H1 (cell line): ENCODE measurements around the gene NDC1. TPM values are rescaled to one million over a fixed set of nuclear protein-coding genes. Genes with fewer than 3 reads are reported as not detected.

Experiments used
- CTCF ChIA-PET: fragments of 300-600 bp; sonication (Branson Sonifier 250); formaldehyde crosslinking; loops from one replicate; lab custom pipeline; 2021; ENCODE audit not compliant: partially characterized antibody; lab: Charles Lee
- POLR2A ChIA-PET: fragments of 300-600 bp; sonication (Branson Sonifier 250); formaldehyde crosslinking; loops from one replicate; lab custom pipeline; 2021; ENCODE audit warnings: inconsistent platforms; ENCODE audit not compliant: partially characterized antibody; lab: Charles Lee
- DNase-seq, 2 experiments: peaks; one replicate each; pipeline versions ENCODE4 v3.0.0 to v3.0.0-alpha.2; 2010 to 2022; ENCODE audit warnings: low spot score in 2 of 2, low read depth in 1 of 2, mixed read lengths in 1 of 2
- FAIRE-seq: peaks from 2 replicates; lab custom pipeline; 2011; peaks lifted over from hg19 to GRCh38; lab: Jason Lieb, UNC
- H2AFZ ChIP-seq: 2 replicates; pipeline ENCODE4 v1.8.1; 2012; ENCODE audit warnings: low read length, inconsistent platforms
- H2AK5ac ChIP-seq: 2 replicates; pipeline ENCODE4 v1.6.1; 2013; ENCODE audit warnings: low read depth, low read length
- H2BK120ac ChIP-seq: replicated peaks from 2 replicates; pipeline ENCODE3; 2013; ENCODE audit warnings: low read depth, low read length, inconsistent platforms
- H2BK12ac ChIP-seq: 2 replicates; pipeline ENCODE4 v1.6.1; 2013; ENCODE audit warnings: low read depth, low read length
- H2BK15ac ChIP-seq: 2 replicates; pipeline ENCODE4 v1.6.1; 2013; ENCODE audit warnings: low read length
- H2BK20ac ChIP-seq: 2 replicates; pipeline ENCODE4 v1.6.1; 2013; ENCODE audit warnings: low read length
- H2BK5ac ChIP-seq: 2 replicates; pipeline ENCODE4 v1.6.1; 2013; ENCODE audit warnings: low read depth, low read length
- H3K14ac ChIP-seq: 2 replicates; pipeline ENCODE4 v1.6.1; 2013; ENCODE audit warnings: inconsistent platforms; ENCODE audit not compliant: insufficient read length
- H3K18ac ChIP-seq: 2 replicates; pipeline ENCODE4 v1.6.1; 2013; ENCODE audit warnings: low read length; ENCODE audit errors: extremely low read depth
- H3K23ac ChIP-seq: 2 replicates; pipeline ENCODE4 v1.6.1; 2013; ENCODE audit warnings: inconsistent platforms; ENCODE audit not compliant: insufficient read length
- H3K23me2 ChIP-seq: 2 replicates; pipeline ENCODE4 v1.6.1; 2013; ENCODE audit warnings: low read depth, low read length
- H3K27ac ChIP-seq: 2 replicates; pipeline ENCODE4 v1.6.1; 2011; ENCODE audit warnings: low read depth, low read length, inconsistent platforms
- H3K27me3 ChIP-seq, 4 experiments: replicated peaks in 1 of 4; 1 replicate in 1 of 4; 2 replicates in 3 of 4; pipeline versions ENCODE4 v1.6.1 to v1.8.1; 2011 to 2013; ENCODE audit warnings: low read length in 3 of 4, mild to moderate bottlenecking in 3 of 4, inconsistent platforms in 2 of 4, mixed read lengths in 2 of 4, moderate library complexity in 1 of 4; ENCODE audit not compliant: control insufficient read depth in 3 of 4, insufficient read depth in 3 of 4; ENCODE audit errors: extremely low read depth in 1 of 4
- H3K36me3 ChIP-seq, 4 experiments: 2 replicates each; pipeline versions ENCODE4 v1.6.1 to v1.8.1; 2011 to 2013; ENCODE audit warnings: mild to moderate bottlenecking in 4 of 4, low read length in 3 of 4, moderate library complexity in 2 of 4, control low read depth in 1 of 4, inconsistent platforms in 1 of 4; ENCODE audit not compliant: insufficient read depth in 4 of 4, control insufficient read depth in 2 of 4
- H3K4ac ChIP-seq: replicated peaks from 2 replicates; pipeline ENCODE3; 2013; ENCODE audit warnings: low read length, low read depth, mixed read lengths, inconsistent platforms; ENCODE audit not compliant: insufficient read length
- H3K4me1 ChIP-seq, 4 experiments: replicated peaks in 1 of 4; 1 replicate in 1 of 4; 2 replicates in 3 of 4; pipeline versions ENCODE4 v1.6.1 to v1.8.1; 2011 to 2013; ENCODE audit warnings: low read length in 3 of 4, inconsistent platforms in 2 of 4, mixed read lengths in 1 of 4; ENCODE audit not compliant: insufficient read depth in 4 of 4, control insufficient read depth in 3 of 4
- H3K4me2 ChIP-seq, 2 experiments: 2 replicates each; pipeline versions ENCODE4 v1.6.1 to v1.8.1; 2011 to 2013; ENCODE audit warnings: low read depth in 2 of 2, low read length in 2 of 2, control low read depth in 1 of 2, inconsistent platforms in 1 of 2, mild to moderate bottlenecking in 1 of 2; ENCODE audit not compliant: insufficient read depth in 1 of 2
- H3K4me3 ChIP-seq, 4 experiments: fragments of 200-600, 300-600 bp in 1 of 4; sonication (generic), shearing (Covaris generic), sonication (Bioruptor Twin) in 1 of 4; 2 replicates each; pipeline versions ENCODE4 v1.5.1 to v1.8.1; 2011 to 2016; ENCODE audit warnings: low read length in 4 of 4, low read depth in 3 of 4, control low read depth in 2 of 4, inconsistent platforms in 2 of 4, mild to moderate bottlenecking in 2 of 4, mixed read lengths in 1 of 4, moderate library complexity in 1 of 4; ENCODE audit not compliant: insufficient read depth in 2 of 4; ENCODE audit errors: extremely low read depth in 1 of 4
- H3K56ac ChIP-seq: replicated peaks from 2 replicates; pipeline ENCODE3; 2013; ENCODE audit warnings: low read depth, mild to moderate bottlenecking, mixed read lengths, low read length, inconsistent platforms; ENCODE audit not compliant: insufficient read length
- H3K79me1 ChIP-seq: 2 replicates; pipeline ENCODE4 v1.6.1; 2013; ENCODE audit warnings: low read depth, low read length, control low read depth
- H3K79me2 ChIP-seq, 2 experiments: 2 replicates each; pipeline versions ENCODE4 v1.6.1 to v1.8.1; 2012 to 2013; ENCODE audit warnings: low read length in 2 of 2, mild to moderate bottlenecking in 2 of 2, inconsistent platforms in 1 of 2; ENCODE audit not compliant: insufficient read depth in 2 of 2, control insufficient read depth in 1 of 2
- H3K9ac ChIP-seq, 4 experiments: replicated peaks in 1 of 4; 1 replicate in 1 of 4; 2 replicates in 3 of 4; pipeline versions ENCODE4 v1.6.1 to v1.8.1; 2011 to 2013; ENCODE audit warnings: low read depth in 3 of 4, low read length in 3 of 4, control low read depth in 2 of 4, mild to moderate bottlenecking in 2 of 4, moderate library complexity in 2 of 4, inconsistent platforms in 1 of 4; ENCODE audit errors: extremely low read depth in 1 of 4
- H3K9me3 ChIP-seq, 2 experiments: 2 replicates each; pipeline versions ENCODE4 v1.6.1 to v1.8.1; 2012 to 2013; ENCODE audit warnings: mild to moderate bottlenecking in 2 of 2, moderate library complexity in 2 of 2, control low read depth in 1 of 2, inconsistent platforms in 1 of 2, low read depth in 1 of 2, low read length in 1 of 2, mixed read lengths in 1 of 2; ENCODE audit not compliant: insufficient read depth in 2 of 2
- H4K20me1 ChIP-seq, 2 experiments: replicated peaks in 1 of 2; 2 replicates each; pipeline versions ENCODE3 to v1.8.1; 2011 to 2013; ENCODE audit warnings: inconsistent platforms in 2 of 2, low read length in 2 of 2, mild to moderate bottlenecking in 1 of 2; ENCODE audit not compliant: insufficient read depth in 2 of 2, control insufficient read depth in 1 of 2
- H4K5ac ChIP-seq: 2 replicates; pipeline ENCODE4 v1.6.1; 2013; ENCODE audit warnings: low read length, low read depth, mixed read lengths, inconsistent platforms; ENCODE audit not compliant: insufficient read length
- H4K8ac ChIP-seq: 2 replicates; pipeline ENCODE4 v1.8.0; 2013; ENCODE audit warnings: mild to moderate bottlenecking, moderate library complexity, low read length, inconsistent platforms; ENCODE audit not compliant: insufficient read depth; ENCODE audit errors: extremely low read depth
- H4K91ac ChIP-seq: replicated peaks from 2 replicates; pipeline ENCODE3; 2013; ENCODE audit warnings: low read length, mixed read lengths, inconsistent platforms; ENCODE audit not compliant: insufficient read length
- ATF2 ChIP-seq: IDR thresholded peaks from 2 replicates; pipeline ENCODE4 v1.6.1; 2012; ENCODE audit warnings: low read length, inconsistent platforms
- EZH2 ChIP-seq: fragments of 200-600 bp; sonication (generic); IDR thresholded peaks from 2 replicates; pipeline ENCODE4 v1.7.1; 2012; ENCODE audit warnings: low read depth, mild to moderate bottlenecking, moderate library complexity, low read length, inconsistent platforms; ENCODE audit not compliant: severe bottlenecking
- GTF2F1 ChIP-seq: IDR thresholded peaks from 2 replicates; pipeline ENCODE4 v1.6.1; 2012; ENCODE audit warnings: low read depth, low read length, improper control_type of control experiment, borderline replicate concordance
- NRF1 ChIP-seq: IDR thresholded peaks from 2 replicates; pipeline ENCODE4 v1.6.1; 2011; ENCODE audit warnings: mild to moderate bottlenecking, low read depth, low read length, improper control_type of control experiment
- SP4 ChIP-seq: IDR thresholded peaks from 2 replicates; pipeline ENCODE4 v1.6.1; 2012; ENCODE audit warnings: low read length, inconsistent platforms
- TAF7 ChIP-seq: optimal IDR thresholded peaks from 2 replicates; pipeline ENCODE3; 2011; ENCODE audit warnings: low read depth, mild to moderate bottlenecking, inconsistent platforms, low read length, moderate library complexity, borderline replicate concordance
- WGBS, 2 experiments: shearing (Covaris generic) in 1 of 2; methylation state at CpG; one replicate each; pipeline versions ENCODE4 v1.1.6 to v1.1.7; 2013 to 2015; ENCODE audit warnings: low lambda C conversion rate in 2 of 2, mixed read lengths in 2 of 2, inconsistent platforms in 1 of 2, low coverage in 1 of 2, missing lambda C conversion rate in 1 of 2; ENCODE audit not compliant: insufficient replicate concordance in 2 of 2, insufficient coverage in 1 of 2, insufficient read length in 1 of 2; ENCODE audit errors: extremely low coverage in 1 of 2, missing lambda C conversion rate in 1 of 2; 5-methylcytosine and 5-hydroxymethylcytosine counted together
- polyA plus RNA-seq, 7 experiments: library from polyadenylated mRNA; depleted of rRNA in 3 of 7; stranded (reverse) in 5 of 7; unstranded in 2 of 7; fragments of >200 nt in 5 of 7; fragments of 200-250 nt in 2 of 7; gene quantifications; 1 replicate in 5 of 7; 2 replicates in 1 of 7; 4 replicates in 1 of 7; pipeline versions ENCODE4 v1.2.1 to v1.2.3, GENCODE V29; 2011 to 2013; ENCODE audit warnings: missing spikeins in 2 of 7, mixed read lengths in 2 of 7
- total RNA-seq: library from RNA; stranded (reverse); fragmentation: NEBNext Ultra II Directional; extraction: Animal tissue kit (Norgen Biotek cat#: 25700); gene quantifications from 2 replicates; pipeline ENCODE4 v1.2.1, GENCODE V29; 2021
- TF ChIP-seq, protein P1 (sequence below): IDR thresholded peaks from 2 replicates; pipeline ENCODE4 v1.6.1; 2011; ENCODE audit warnings: low read depth, mild to moderate bottlenecking, low read length; ENCODE audit not compliant: insufficient read depth

NDC1 gene
- total and polyA plus RNA-seq, 2 of the 8 experiments (the other 6 are each of a cell fraction or from before 2014, with no cell fraction given): 62.9 to 66.1 TPM

GRCh38 chr1:53732409-53732808, 105.7 kb downstream of the NDC1 start:
- Histone ChIP-seq H3K4me3 (no peak overlapping the region), H3K9me3 (no peaks in the 10 kb centered on the region), H3K23ac (no peak overlapping the region), H2AFZ (no peak overlapping the region), H3K18ac (no peak overlapping the region), H3K23me2 (no peaks in the 10 kb centered on the region), H2BK15ac (no peak overlapping the region), H2BK20ac (no peak overlapping the region), H2BK120ac (no peak overlapping the region), H3K79me2 (no peaks in the 10 kb centered on the region), H4K20me1 (no peaks in the 10 kb centered on the region), H3K4me2 (no peak overlapping the region), H4K8ac (no peak overlapping the region), H2BK5ac (no peak overlapping the region), H3K4me1 (no peaks in the 10 kb centered on the region), H4K91ac (no peak overlapping the region), H3K27me3 (peaks cover 14 to 22% (median 22%) of the 10 kb centered on the region in 4 experiments), H3K9ac (no peak overlapping the region), H3K27ac (no peak overlapping the region), H2AK5ac (no peak overlapping the region), H4K5ac (no peak overlapping the region), H3K56ac (no peak overlapping the region), H3K79me1 (no peaks in the 10 kb centered on the region), H3K14ac (no peak overlapping the region), H3K4ac (no peak overlapping the region), H2BK12ac (no peak overlapping the region), H3K36me3 (no peaks in the 10 kb centered on the region)
- POLR2A ChIA-PET: no interaction called here
- WGBS, 2 experiments: 46% methylated on average over 3 of the region's 3 CpGs; no CpG with 5 or more reads in 1 of the 2 experiments
- TF ChIP-seq NRF1 (no peak), TAF7 (no peak), SP4 (no peak), GTF2F1 (no peak), ATF2 (no peak), EZH2 (no peak)
- TF ChIP-seq, protein P1, sequence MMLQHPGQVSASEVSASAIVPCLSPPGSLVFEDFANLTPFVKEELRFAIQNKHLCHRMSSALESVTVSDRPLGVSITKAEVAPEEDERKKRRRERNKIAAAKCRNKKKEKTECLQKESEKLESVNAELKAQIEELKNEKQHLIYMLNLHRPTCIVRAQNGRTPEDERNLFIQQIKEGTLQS: no peak
- FAIRE-seq (no peak), DNase-seq (no peak)
- CTCF ChIA-PET: interaction anchor here (2.8 kb wide), 1 partner anchor 17 kb away, joined by 13 read pairs; no protein-coding TSS in a partner anchor
